ENCODE results near the gene TGFB2.

TGFB2 gene

DNA sequence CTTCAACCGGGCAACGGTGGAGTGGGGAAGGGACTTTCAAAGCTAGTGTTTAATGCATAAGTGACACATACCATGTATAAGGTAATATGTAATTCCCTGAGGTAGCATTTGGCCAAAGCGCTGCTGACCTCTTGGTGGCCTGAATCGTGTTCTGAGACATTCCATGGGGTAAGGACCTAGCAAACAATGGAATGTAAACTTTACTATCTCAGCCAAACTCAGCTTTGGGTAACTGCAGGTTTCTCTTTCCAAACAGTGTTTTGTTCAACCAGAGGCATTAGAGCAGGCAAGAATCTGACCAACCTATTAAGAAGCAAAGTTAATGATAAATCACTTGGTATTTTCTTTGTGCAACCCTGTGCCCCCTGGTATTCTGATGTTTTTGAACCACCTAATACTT lies 22.0 kb downstream of the TGFB2 start:
- peak overlapping the region in 1 of 2 donors; percentile 16 for H3K27ac ChIP-seq
- TF ChIP-seq, protein P1, sequence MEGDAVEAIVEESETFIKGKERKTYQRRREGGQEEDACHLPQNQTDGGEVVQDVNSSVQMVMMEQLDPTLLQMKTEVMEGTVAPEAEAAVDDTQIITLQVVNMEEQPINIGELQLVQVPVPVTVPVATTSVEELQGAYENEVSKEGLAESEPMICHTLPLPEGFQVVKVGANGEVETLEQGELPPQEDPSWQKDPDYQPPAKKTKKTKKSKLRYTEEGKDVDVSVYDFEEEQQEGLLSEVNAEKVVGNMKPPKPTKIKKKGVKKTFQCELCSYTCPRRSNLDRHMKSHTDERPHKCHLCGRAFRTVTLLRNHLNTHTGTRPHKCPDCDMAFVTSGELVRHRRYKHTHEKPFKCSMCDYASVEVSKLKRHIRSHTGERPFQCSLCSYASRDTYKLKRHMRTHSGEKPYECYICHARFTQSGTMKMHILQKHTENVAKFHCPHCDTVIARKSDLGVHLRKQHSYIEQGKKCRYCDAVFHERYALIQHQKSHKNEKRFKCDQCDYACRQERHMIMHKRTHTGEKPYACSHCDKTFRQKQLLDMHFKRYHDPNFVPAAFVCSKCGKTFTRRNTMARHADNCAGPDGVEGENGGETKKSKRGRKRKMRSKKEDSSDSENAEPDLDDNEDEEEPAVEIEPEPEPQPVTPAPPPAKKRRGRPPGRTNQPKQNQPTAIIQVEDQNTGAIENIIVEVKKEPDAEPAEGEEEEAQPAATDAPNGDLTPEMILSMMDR (IDR thresholded peaks at IDR 0.05) = no peak
- DNase-seq = no peak
- intact Hi-C loops (cut with DNase I; ENCODE audit: low total_unique reads) = no loop called here
- H3K36me3 ChIP-seq = no peaks in the 10 kb centered on the region
- no peaks in the 10 kb centered on the region for H3K27me3 ChIP-seq
- H3K9me3 ChIP-seq = no peaks in the 10 kb centered on the region
- H3K4me3 ChIP-seq = no peak overlapping the region
- H3K4me1 ChIP-seq = peaks cover 0 to 91% (median 35%) of the 10 kb centered on the region in 4 donors

DNA sequence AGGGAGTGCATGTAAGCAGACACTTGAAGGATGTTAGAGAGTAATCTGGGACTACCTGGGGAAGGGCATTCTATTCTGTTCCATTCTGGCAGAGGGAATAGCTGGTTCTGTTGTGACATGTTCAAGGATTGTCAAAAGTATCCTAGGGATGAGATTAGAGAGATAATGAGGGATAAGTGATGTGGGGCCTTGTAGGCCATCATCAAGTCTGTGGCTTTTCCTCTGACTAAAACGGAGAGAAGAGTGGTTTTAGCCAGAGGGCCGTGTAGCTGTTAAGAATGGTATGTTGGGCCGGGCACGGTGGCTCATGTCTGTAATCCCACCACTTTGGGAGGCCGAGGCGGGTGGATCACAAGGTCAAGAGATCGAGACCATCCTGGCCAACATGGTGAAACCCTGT lies 23.6 kb downstream of the TGFB2 start:
- H3K4me3 ChIP-seq = no peak overlapping the region
- peaks cover 3 to 86% (median 41%) of the 10 kb centered on the region in 4 donors for H3K4me1 ChIP-seq
- intact Hi-C loops (cut with DNase I; ENCODE audit: low total_unique reads) = no loop called here
- H3K27me3 ChIP-seq = no peaks in the 10 kb centered on the region
- DNase-seq = no peak
- no peaks in the 10 kb centered on the region for H3K9me3 ChIP-seq
- H3K36me3 ChIP-seq = no peaks in the 10 kb centered on the region
- no peak overlapping the region for H3K27ac ChIP-seq
- TF ChIP-seq, protein P1 (IDR thresholded peaks at IDR 0.05) = no peak

DNA sequence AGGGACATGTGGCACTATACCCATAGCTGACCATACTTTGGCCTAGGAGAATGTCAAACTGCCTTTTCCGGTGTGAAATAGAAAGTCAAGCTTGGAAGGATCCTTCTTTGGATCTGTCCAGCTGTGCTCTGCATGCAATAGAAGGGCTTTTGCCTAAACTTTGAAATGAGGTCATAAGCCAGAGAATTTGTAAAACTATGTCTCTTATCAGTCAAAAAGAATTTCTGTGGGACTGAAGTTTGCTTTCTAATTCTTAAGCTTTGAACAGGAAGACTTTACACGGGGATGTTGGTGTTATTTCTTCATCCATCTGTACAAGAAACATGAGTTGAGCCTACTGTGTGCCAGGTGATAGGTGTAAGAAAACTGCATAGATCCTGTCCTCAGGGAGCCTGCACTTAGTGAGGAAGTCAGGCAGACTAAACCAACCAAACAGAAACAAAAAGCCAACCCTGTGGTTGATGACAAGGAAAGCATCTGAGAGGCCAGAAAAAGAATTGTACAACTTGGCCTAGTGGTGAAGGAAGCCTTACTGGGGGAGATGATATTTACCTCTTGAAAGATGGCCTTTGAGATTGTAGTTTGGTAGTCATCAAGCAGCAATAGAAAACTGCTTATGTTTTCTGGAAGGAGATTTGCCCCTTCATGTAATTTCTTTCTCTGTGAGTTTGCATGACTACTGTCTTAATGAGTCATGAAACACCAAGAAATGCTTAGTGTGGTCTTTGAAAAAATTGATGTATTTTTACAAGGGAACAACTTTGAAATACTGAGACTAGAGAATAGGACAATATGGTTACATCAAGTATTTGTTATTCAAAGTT lies 24.8 kb downstream of the TGFB2 start:
- Histone ChIP-seq H3K36me3 (no peaks in the 10 kb centered on the region), H3K9me3 (no peaks in the 10 kb centered on the region), H3K4me3 (no peak overlapping the region), H3K27me3 (no peaks in the 10 kb centered on the region), H3K27ac (peak overlapping the region; percentile 53 to 62), H3K4me1 (peaks cover 3 to 86% (median 43%) of the 10 kb centered on the region in 4 donors)
- TF ChIP-seq, protein P1 (IDR thresholded peaks at IDR 0.05) = no peak
- DNase-seq = no peak
- intact Hi-C loops (cut with DNase I; ENCODE audit: low total_unique reads) = no loop called here

DNA sequence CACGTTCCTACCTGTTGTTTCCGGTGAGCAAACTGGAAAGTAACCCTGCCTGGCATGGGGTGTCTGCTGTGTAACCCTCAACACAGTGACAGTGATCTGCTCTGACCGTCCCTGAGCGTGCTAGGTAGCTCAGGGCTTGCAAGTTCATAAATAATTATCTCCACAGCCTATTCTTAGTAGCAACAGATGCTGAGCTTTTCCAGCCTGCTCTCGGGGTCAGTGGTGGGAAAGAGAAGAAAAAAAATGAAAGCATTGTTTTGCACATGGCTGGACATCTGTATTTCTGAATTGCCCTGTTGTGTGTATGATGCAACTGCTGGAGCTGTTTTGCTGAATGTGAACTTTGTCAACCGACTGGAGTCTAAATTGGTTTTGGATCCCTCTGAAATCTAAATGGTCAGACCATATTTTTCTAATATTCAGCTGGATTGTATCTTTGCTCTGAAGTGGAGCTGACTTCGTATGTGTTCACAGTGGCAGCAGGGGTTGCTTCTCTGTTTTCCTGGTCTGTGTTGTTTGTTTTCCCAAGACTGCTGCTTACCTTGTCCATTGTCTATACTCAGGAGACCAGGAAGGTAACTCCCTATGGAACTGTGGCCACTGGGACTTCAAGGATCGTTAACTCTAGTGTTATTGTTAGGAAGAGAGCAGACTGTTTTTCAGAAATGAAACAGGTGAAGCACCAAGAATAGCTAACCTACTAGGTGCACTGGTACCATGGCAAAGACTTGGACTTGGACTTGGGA lies 27.0 kb downstream of the TGFB2 start:
- H3K27ac ChIP-seq = peak overlapping the region; percentile 53 to 62
- no peaks in the 10 kb centered on the region for H3K36me3 ChIP-seq
- DNase-seq = no peak
- H3K27me3 ChIP-seq = no peaks in the 10 kb centered on the region
- H3K4me3 ChIP-seq = no peak overlapping the region
- no peaks in the 10 kb centered on the region for H3K9me3 ChIP-seq
- TF ChIP-seq, protein P1 (IDR thresholded peaks at IDR 0.05) = no peak
- intact Hi-C loops (cut with DNase I; ENCODE audit: low total_unique reads) = no loop called here
- H3K4me1 ChIP-seq = peaks cover 3 to 83% (median 32%) of the 10 kb centered on the region in 4 donors

DNA sequence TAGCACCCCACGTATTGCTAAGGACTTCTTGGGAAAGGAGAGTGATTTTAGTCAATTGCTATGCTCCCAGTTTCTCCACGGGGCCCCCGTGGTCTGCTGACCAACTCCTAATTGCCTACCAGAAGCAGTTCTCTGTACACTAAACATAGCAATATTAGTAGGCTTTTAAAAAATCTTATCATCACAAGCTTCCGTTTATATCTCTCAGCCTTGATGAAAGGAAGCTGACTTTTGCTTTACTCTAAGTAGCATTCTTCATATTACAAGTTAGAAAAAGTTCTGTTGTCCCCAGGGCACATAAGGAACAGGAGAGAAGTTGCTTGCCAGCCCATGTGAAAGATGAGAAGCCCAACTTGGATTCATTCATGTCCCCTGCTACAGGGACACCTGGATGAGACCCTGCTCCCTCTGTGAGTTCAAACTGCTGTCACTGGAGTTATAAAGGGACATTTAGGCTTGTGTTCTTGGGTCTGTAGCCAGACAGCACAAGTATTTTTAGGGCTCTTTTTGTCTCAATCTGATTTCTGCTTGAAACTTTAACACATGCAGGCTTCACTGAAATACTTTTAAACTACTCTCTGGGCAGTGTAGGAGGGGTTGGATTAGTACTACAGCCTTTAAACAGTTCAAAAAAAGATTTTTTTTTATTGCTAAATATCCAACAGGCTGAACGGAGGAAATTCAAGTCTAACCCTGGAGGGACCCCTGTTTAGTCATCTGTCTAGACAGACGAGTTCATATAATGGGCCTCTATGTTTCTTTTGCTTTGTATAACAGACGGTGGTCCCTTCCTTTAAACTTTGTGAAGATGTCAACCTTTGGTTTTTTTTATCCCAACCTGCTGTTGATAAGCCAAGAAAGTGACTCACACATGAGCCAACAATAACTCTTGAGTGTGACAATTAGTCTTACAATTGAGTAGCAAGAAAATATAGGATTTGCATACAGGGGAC lies 29.5 kb downstream of the TGFB2 start:
- no peaks in the 10 kb centered on the region for H3K36me3 ChIP-seq
- H3K9me3 ChIP-seq = no peaks in the 10 kb centered on the region
- TF ChIP-seq, protein P1 (IDR thresholded peaks at IDR 0.05) = no peak
- no peaks in the 10 kb centered on the region for H3K27me3 ChIP-seq
- no peak for DNase-seq
- peaks cover 3 to 78% (median 33%) of the 10 kb centered on the region in 4 donors for H3K4me1 ChIP-seq
- intact Hi-C loops (cut with DNase I; ENCODE audit: low total_unique reads) = no loop called here
- H3K27ac ChIP-seq = peak overlapping the region; percentile 56 to 58
- H3K4me3 ChIP-seq = no peak overlapping the region
